Subcutaneous abdominal adipose tissue (tissue), 5 donors: ENCODE measurements around the gene DENR.
"Not testable (repeated sequence)": the region's sequence is repeated elsewhere in the genome, so short reads cannot be mapped to it uniquely, and the experiment has no call there.

Experiments
- H3K27ac ChIP-seq: one replicate; pipeline ENCODE4 v1.7.0; 2013; ENCODE audit warnings: low read depth, mild to moderate bottlenecking, inconsistent platforms, low read length, moderate library complexity
- H3K27me3 ChIP-seq, 5 donors: one replicate each; pipeline ENCODE4 v1.7.0; 2013; ENCODE audit warnings: low read length in 5 of 5, inconsistent platforms in 1 of 5; ENCODE audit not compliant: control insufficient read depth in 5 of 5, insufficient read depth in 4 of 5
- H3K36me3 ChIP-seq, 5 donors: one replicate each; pipeline ENCODE4 v1.7.0; 2013; ENCODE audit warnings: low read length in 5 of 5; ENCODE audit not compliant: control insufficient read depth in 5 of 5, insufficient read depth in 5 of 5
- H3K4me1 ChIP-seq, 5 donors: one replicate each; pipeline ENCODE4 v1.7.0; 2013; ENCODE audit warnings: low read length in 5 of 5, mild to moderate bottlenecking in 3 of 5, moderate library complexity in 1 of 5; ENCODE audit not compliant: control insufficient read depth in 5 of 5, insufficient read depth in 5 of 5
- H3K4me3 ChIP-seq, 5 donors: one replicate each; pipeline ENCODE4 v1.7.0; 2013; ENCODE audit warnings: low read length in 5 of 5, low read depth in 1 of 5
- H3K9ac ChIP-seq, 5 donors: one replicate each; pipeline ENCODE4 v1.7.0; 2013; ENCODE audit warnings: low read length in 5 of 5, mild to moderate bottlenecking in 4 of 5, moderate library complexity in 3 of 5
- H3K9me3 ChIP-seq, 5 donors: one replicate each; pipeline ENCODE4 v1.7.0; 2013; ENCODE audit warnings: low read length in 5 of 5; ENCODE audit not compliant: control insufficient read depth in 5 of 5
- donor health status: healthy.
- donor health status: healthy.
- donor health status: healthy.
- donor health status: healthy.
- donor health status: healthy.

Gene DENR

DNA sequence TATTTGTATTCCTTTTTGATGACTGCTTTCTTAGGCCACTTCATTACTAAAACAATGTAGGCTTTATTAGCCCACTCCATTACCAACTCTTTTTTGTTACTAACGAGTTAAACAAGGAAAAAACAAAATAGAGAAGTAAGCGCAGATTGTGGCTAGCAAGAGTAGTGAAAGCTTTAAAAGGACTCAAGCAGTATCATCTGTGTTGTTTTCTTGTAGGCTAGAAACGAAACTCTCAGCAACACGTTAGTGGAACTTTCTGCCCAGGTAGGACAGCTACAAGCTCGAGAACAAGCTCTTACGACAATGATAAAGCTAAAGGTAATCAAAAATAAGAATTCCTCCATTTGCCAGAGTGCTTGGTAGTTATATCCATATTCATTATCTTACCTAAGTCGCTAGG lies 32.9 kb downstream of the DENR start:
- H3K9me3 ChIP-seq, result no peaks in the 10 kb centered on the region
- no peaks in the 10 kb centered on the region for H3K36me3 ChIP-seq
- H3K9ac ChIP-seq, result no peak overlapping the region
- H3K27me3 ChIP-seq, result no peaks in the 10 kb centered on the region
- no peaks in the 10 kb centered on the region for H3K4me1 ChIP-seq
- no peak overlapping the region for H3K27ac ChIP-seq
- H3K4me3 ChIP-seq, result no peak overlapping the region

DNA sequence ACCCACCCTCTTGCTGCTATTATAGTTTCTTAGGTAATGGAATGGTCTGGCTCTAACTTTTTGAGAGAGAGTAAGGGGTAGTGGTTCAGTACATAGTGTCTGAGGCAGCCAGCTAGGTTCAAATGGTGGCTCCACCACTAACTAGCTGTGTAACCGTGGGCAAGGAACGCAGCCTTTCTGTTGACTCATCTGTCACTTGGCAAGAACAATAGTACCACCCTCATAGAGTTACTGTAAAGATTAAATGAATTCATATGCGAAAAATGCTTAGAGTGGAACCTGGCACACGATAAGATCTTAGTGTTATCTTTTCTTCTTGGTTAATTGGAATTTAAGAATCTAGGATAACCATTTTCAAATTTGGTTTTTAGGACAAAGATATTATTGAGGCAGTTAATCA lies 35.8 kb downstream of the DENR start:
- H3K27ac ChIP-seq, result no peak overlapping the region
- no peaks in the 10 kb centered on the region for H3K9me3 ChIP-seq
- H3K9ac ChIP-seq, result no peak overlapping the region
- no peaks in the 10 kb centered on the region for H3K27me3 ChIP-seq
- no peaks in the 10 kb centered on the region for H3K36me3 ChIP-seq
- no peak overlapping the region for H3K4me3 ChIP-seq
- H3K4me1 ChIP-seq, result no peaks in the 10 kb centered on the region

DNA sequence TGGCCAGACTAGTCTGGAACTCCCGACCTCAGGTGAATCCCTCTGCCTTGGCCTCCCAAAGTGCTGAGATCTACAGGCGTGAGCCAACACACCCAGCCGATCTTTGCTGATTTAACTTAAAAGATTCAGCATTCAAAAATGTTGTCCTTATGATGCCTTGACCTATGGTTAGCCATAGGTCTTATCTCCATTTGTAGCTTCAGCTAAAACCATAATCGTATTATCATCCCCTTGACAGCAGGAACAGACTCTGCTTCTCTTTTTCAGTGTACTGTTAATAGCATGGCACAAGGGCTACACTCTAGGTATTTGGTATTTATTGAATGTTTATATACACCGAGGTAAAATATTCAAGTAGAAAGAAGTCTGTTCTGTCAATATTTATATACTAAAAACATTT lies 37.0 kb downstream of the DENR start:
- no peaks in the 10 kb centered on the region for H3K9me3 ChIP-seq
- no peaks in the 10 kb centered on the region for H3K36me3 ChIP-seq
- no peaks in the 10 kb centered on the region for H3K27me3 ChIP-seq
- no peak overlapping the region for H3K4me3 ChIP-seq
- peaks cover 0 to 3% (median 3%) of the 10 kb centered on the region in 5 donors for H3K4me1 ChIP-seq
- H3K27ac ChIP-seq, result no peak overlapping the region
- no peak overlapping the region for H3K9ac ChIP-seq

DNA sequence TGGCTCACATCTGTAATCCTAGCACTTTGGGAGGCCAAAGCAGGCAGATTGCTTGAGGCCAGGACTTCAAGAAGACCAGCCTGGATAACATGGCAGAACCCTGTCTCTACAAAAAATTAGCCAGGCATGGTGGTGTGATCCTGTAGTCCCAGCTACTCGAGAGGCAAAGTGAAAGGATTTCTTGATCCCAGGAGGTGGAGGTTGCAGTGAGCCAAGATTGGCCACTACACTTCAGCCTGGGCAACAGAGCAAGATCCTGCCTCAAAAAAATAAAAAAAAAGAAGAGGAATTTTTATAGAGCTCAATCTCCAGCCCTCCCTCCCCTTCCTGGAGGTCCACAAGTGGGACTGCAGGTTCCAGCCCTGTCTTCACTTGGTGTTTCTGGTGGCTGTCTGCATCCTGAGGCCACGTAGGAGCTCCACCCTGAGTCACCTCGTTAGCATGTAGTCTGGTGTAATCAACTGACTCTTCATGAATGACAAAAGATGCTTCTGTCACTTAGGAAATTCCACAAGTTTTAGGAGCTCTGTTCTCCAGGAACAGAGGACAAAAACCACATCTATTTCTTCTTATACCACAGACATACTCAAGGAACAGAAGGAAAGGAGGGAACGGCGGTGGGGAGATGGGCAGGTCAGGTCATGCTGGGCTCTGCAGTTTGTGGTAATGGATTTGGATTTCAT lies 37.9 kb downstream of the DENR start:
- no peaks in the 10 kb centered on the region for H3K27me3 ChIP-seq
- no peaks in the 10 kb centered on the region for H3K36me3 ChIP-seq
- no peaks in the 10 kb centered on the region for H3K9me3 ChIP-seq
- H3K27ac ChIP-seq, result no peak overlapping the region
- no peak overlapping the region for H3K9ac ChIP-seq
- H3K4me1 ChIP-seq, result peaks cover 0 to 3% (median 3%) of the 10 kb centered on the region in 5 donors
- H3K4me3 ChIP-seq, result no peak overlapping the region

DNA sequence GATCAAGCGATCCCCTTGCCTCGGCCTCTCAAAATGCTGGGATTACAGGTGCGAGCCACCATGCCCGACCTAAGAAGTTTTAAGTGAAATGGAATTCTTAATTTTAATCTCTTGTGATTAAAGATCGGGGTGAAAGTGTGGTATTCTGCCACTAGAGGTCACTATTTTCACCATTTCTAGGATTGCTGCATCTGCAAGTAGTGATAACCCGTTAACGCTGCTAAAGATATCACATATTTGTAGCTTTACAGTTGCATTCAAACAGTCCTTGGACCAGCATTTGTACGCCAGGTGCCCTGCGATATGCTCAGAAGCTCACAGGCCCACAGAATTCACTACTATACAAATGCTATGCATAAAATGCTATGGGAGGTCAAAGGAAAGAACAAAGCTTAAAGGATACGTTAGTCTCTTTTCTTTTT lies 41.1 kb downstream of the DENR start:
- no peaks in the 10 kb centered on the region for H3K9me3 ChIP-seq
- H3K27me3 ChIP-seq, result no peaks in the 10 kb centered on the region
- peak overlapping the region in 1 of 5 donors; percentile 11 for H3K9ac ChIP-seq
- peak overlapping the region in 1 of 5 donors; percentile 22 for H3K4me3 ChIP-seq
- H3K4me1 ChIP-seq, result peaks cover 0 to 3% (median 3%) of the 10 kb centered on the region in 5 donors
- H3K27ac ChIP-seq, result no peak overlapping the region
- no peaks in the 10 kb centered on the region for H3K36me3 ChIP-seq

DNA sequence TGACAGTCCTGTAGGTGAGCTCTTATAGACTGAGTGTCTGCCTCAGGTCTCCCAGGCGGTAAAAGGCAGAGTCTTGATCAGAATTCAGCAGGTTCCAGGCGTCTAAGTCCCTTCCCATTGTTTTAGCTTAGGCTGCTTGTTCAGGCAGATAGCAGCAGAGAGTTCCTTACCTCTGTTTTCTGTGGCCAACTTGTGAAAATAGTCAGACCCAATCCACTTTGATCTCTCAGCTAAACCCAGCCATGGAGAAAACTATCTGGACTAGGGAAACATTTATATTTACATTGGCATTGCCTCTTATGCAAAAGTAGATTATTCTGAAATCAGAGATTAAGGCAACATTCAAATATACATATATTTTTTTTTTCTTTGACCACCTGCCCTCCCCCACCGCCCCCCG lies 43.2 kb downstream of the DENR start:
- Histone ChIP-seq H3K36me3 (no peaks in the 10 kb centered on the region), H3K27ac (no peak overlapping the region), H3K27me3 (no peaks in the 10 kb centered on the region), H3K9me3 (no peaks in the 10 kb centered on the region), H3K4me1 (peaks cover 0 to 3% (median 3%) of the 10 kb centered on the region in 5 donors), H3K9ac (no peak overlapping the region), H3K4me3 (no peak overlapping the region)

DNA sequence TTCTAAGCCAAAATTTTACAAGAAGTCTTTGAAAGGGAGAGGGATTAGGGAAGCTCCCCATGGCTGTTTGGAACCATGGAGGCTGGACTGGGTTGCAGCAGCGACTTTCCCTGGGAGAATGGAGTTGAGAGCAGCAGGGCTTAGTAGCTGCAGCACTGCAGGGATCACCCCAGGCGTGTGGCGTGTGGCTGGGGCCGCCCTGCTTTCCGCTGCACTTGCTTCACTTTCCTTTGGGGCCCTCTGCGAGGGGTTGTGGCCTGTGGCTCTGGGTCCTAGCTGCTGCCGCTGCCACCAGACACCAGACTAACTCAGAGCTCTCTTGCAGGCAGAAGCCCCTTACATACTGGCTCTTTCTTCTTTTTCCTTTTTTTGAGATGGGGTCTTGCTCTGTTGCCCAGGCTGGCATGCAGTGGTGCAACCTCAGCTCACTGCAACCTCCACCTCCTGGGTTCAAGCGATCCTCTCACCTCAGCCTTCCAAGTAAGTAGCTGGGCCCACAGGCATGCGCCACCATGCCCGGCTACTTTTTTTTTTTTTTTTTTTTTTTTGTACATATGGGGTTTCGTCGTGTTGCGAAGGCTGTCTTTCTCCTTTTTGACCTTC lies 47.1 kb downstream of the DENR start:
- Histone ChIP-seq H3K9me3 (no peaks in the 10 kb centered on the region), H3K4me3 (no peak overlapping the region), H3K36me3 (no peaks in the 10 kb centered on the region), H3K27me3 (no peaks in the 10 kb centered on the region), H3K4me1 (no peaks in the 10 kb centered on the region), H3K9ac (no peak overlapping the region), H3K27ac (no peak overlapping the region)

DNA sequence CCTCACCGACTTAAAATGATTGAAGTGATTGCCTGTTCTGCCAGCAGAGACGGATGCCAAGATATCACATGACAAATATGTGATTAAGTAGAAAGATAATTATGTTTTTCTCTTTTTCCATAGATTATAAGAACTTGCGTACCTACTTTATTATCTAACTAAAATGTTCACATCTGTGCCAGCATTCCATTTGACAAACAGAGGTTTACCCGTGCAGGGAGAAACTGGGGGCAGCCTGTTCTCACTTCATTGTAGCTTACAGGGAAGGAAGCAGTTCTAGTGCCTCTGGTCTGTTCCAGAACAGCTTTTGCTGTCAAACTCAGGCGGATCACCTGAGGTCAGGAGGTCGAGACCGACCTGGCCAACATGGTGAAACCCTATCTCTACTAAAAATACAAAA lies 51.3 kb downstream of the DENR start:
- H3K4me3 ChIP-seq, result no peak overlapping the region
- no peaks in the 10 kb centered on the region for H3K36me3 ChIP-seq
- H3K9ac ChIP-seq, result no peak overlapping the region
- no peaks in the 10 kb centered on the region for H3K4me1 ChIP-seq
- no peaks in the 10 kb centered on the region for H3K27me3 ChIP-seq
- no peak overlapping the region for H3K27ac ChIP-seq
- no peaks in the 10 kb centered on the region for H3K9me3 ChIP-seq

DNA sequence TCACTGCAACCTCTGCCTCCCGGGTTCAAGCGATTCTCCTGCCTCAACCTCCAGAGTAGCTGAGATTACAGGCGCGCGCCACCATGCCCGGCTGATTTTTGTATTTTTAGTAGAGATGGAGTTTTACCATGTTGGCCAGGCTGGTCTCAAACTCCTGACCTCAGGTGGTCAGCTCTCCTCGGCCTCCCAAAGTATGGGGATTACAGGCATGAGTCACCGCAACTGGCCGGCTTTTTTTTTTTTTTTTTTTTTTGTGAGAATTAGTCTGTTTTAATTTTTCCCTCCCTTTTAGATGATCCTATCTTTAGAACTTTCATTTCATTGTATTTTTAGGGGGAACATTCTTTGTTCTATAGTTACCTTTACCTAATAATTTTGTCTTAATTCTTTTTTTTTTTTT lies 52.3 kb downstream of the DENR start:
- not testable (repeated sequence) for H3K27ac ChIP-seq, H3K9ac ChIP-seq, H3K4me1 ChIP-seq, H3K9me3 ChIP-seq, H3K27me3 ChIP-seq, H3K36me3 ChIP-seq, H3K4me3 ChIP-seq

DNA sequence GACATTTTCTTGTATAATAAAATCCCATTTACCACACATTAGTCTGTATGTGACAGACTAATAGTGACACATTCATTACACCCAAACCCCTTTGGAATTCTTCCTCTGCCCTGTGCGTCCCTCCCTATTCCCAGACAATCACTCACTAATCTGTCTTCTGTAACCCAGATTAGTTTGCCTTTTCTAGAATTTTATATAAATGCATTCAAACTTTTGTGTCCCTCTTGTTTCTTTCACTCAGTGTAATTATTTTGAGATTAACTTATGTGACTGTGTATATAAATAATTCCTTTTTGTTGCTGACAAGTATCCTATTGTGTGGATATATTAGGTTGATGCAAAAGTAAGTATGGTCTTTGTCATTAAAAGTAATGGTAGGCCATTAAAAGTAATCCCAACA lies 55.0 kb downstream of the DENR start:
- H3K4me3 ChIP-seq, result no peak overlapping the region
- H3K27me3 ChIP-seq, result no peaks in the 10 kb centered on the region
- H3K9ac ChIP-seq, result no peak overlapping the region
- H3K9me3 ChIP-seq, result no peaks in the 10 kb centered on the region
- no peak overlapping the region for H3K27ac ChIP-seq
- H3K4me1 ChIP-seq, result no peaks in the 10 kb centered on the region
- no peaks in the 10 kb centered on the region for H3K36me3 ChIP-seq
